IPS DF 4.7 (cell line): ENCODE measurements around the gene RARRES2.

ENCODE experiments used
- DNase-seq: peaks from one replicate; pipeline ENCODE4 v3.0.0-alpha.2; 2013; ENCODE audit warnings: low spot score; ENCODE audit errors: extremely low read depth

Gene RARRES2

DNA sequence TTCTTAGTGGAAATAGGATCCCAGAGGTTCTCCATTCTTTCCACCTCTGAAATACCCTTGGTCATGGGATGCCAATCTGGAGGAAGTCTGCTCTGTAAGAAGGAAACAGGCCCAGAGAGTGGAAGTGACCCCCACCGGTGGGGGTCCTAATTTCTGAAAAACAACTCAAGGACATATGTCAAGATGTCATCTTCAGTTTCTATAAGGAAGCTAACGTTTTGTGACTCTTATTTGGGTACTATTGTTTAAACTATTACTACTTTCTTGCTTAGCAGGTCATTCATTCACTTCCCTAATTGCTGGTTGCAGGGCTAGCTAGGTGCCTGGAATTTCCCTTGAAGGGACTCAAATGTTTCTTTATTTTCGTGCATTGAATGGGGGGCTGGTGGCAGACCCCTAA lies 35.8 kb upstream of the RARRES2 start:
- no peak for DNase-seq

DNA sequence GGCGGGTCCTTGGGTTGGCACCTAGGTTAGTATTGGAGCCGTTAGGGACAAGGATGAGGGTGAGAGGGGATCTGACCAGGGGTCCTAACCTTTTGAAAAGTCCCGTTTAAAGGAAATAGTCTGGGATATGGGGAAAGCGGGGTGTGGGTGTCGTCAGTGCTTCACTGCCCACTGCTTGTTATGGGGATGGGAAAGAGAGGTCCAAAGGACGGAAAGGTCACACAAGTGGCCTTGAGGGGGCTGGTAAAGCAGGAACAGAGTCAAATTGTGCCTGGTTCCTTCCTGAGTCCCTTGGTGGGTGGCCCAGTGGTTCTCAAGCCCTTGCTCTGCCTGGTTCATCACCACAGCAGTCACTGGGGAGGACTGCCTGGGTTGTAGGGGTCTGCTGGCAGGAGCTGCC lies 35.1 kb upstream of the RARRES2 start:
- no peak for DNase-seq

DNA sequence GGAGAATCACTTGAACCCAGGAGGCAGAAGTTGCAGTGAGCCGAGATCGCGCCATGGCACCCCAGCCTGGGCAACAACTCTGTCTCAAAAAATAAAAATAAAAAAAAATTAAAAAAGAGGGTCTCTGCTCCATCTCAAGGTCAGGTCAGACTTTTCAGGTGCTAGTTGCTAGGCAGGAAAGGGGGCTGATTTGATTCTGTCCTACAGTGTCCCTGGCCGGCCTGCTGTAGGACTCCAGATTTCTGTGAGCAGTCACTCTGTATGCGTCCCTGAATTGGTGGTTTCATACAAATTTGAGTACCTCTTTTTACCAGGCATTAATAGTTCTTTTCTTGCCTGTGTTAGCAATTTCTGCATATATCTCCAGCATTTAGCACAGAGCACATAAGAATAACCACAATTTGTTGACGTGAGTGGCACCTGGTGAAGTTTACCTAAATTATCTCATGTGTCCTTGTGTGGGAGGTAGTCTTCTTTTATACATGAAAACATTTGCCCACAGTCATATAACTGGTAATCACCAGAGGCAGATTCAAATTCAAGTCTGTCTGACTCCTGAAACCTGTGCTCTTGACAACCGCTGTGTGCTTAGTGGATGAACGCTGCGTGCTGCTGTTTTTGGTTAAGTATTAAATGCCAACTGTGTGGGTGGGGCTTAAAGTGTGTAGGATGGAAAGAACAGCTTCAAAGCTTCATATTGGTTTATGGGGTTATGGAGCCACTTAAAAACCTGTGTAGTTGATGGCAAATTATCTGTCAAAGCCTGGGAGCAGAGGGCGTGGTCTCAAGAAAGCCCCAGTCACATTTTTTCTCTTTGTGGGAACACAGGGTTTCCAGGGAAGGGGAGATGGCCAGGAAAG lies 34.5 kb upstream of the RARRES2 start:
- DNase-seq = no peak

DNA sequence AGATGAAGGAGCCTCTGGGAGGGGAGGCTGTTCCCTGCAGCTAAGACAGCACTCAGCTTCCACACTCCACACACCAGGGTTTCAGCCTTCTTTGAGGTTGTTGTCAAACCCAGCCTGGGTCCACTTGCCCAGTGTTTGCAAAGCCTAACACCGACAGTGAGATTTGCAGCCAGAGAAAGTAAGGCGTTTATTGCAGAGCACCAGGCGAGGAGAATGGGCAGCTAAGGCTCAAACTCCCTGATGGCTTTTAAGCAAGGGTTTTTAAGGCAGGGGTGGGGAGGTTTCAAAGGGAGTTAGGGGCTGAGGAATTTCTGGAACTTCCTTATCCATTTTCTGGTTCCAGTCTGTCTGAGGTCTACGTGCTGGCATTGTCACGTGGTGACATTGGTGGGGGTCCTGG lies 33.0 kb upstream of the RARRES2 start:
- no peak for DNase-seq

DNA sequence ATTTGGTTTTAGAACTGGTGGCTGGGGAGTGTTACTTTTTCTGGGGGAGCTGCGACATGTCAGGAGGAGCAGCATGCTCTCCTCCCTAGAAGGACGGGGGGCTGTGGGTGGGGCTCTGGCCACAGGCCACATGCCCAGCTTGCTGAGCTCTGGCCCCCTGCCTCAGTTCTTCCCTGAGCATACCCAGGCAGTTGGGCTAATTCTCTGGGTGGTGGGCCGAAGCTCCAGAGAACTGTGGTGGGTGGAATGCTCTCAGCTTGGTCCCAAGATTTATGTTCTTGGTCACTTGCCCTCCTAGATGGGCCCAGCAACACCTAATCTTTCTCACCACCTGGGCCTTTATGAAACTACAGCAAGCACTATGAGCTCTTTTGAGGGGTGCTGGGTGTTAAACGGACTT lies 32.6 kb upstream of the RARRES2 start:
- no peak for DNase-seq

DNA sequence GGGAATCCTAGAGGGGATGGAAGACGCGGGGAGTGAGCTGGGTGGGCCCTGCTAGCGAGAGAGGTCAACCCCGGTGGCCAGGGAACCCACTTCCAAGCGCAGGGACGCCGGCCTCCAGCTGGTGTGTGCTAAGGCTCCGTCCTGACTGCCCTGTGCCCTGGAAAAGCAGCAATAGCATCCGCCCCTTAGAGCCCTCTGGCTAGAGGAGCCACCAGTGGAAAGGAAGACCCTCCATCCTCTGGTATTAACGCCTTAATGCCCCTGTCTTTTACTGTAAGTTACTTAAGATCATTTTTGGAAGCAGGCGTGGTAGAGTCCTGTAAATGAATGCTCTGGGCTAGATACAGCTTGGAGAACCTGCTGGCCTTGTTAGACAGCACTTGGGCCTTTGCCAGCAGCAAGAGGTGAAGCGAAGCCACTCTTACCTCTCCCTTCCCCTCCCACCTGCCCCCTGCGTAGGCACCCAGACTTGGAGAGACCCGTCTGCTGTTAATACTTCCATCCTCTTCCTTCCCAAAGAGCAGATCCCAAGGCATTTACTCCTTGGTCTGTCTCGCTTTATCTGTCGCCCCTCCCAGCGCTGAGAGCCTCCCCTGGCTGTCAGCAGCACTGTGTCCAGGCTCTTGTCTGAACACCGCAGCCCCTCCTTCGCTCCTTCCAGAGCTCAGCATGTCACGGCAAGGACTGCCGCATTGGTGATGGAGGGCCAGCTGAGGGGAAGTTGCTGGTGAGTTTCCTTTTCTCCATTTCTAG lies 31.8 kb upstream of the RARRES2 start:
- DNase-seq = no peak

DNA sequence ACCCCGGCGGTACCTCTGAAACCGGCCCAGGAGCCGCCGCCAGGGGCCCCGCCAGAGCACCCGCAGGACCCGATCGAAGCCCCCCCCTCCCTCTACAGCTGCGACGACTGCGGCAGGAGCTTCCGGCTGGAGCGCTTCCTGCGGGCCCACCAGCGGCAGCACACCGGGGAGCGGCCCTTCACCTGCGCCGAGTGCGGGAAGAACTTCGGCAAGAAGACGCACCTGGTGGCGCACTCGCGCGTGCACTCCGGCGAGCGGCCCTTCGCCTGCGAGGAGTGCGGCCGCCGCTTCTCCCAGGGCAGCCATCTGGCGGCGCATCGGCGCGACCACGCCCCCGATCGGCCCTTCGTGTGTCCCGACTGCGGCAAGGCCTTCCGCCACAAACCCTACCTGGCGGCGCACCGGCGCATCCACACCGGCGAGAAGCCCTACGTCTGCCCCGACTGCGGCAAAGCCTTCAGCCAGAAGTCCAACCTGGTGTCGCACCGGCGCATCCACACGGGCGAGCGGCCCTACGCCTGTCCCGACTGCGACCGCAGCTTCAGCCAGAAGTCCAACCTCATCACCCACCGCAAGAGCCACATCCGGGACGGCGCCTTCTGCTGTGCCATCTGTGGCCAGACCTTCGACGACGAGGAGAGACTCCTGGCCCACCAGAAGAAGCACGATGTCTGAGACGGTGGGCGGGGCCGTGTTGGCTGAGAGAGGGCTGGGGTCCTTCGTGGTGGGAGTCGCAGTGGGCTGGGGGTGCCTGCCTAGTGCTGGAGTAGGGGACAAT lies 31.0 kb upstream of the RARRES2 start:
- DNase-seq = no peak

DNA sequence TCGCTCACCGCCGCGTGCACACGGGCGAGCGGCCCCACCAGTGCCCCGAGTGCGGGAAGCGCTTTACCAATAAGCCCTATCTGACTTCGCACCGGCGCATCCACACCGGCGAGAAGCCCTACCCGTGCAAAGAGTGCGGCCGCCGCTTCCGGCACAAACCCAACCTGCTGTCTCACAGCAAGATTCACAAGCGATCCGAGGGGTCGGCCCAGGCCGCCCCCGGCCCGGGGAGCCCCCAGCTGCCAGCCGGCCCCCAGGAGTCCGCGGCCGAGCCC lies 30.5 kb upstream of the RARRES2 start:
- DNase-seq = no peak

DNA sequence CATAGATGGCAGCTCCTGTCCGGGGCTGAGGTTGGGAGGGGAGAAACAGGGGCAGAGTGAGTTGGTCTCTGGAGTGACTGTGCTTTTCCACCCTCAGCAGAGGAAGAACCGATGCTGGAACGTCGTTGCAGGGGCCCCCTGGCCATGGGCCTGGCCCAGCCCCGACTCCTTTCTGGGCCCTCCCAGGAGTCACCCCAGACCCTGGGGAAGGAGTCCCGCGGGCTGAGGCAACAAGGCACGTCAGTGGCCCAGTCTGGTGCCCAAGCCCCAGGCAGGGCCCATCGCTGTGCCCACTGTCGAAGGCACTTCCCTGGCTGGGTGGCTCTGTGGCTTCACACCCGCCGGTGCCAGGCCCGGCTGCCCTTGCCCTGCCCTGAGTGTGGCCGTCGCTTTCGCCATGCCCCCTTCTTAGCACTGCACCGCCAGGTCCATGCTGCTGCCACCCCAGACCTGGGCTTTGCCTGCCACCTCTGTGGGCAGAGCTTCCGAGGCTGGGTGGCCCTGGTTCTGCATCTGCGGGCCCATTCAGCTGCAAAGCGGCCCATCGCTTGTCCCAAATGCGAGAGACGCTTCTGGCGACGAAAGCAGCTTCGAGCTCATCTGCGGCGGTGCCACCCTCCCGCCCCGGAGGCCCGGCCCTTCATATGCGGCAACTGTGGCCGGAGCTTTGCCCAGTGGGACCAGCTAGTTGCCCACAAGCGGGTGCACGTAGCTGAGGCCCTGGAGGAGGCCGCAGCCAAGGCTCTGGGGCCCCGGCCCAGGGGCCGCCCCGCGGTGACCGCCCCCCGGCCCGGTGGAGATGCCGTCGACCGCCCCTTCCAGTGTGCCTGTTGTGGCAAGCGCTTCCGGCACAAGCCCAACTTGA lies 29.9 kb upstream of the RARRES2 start:
- no peak for DNase-seq

DNA sequence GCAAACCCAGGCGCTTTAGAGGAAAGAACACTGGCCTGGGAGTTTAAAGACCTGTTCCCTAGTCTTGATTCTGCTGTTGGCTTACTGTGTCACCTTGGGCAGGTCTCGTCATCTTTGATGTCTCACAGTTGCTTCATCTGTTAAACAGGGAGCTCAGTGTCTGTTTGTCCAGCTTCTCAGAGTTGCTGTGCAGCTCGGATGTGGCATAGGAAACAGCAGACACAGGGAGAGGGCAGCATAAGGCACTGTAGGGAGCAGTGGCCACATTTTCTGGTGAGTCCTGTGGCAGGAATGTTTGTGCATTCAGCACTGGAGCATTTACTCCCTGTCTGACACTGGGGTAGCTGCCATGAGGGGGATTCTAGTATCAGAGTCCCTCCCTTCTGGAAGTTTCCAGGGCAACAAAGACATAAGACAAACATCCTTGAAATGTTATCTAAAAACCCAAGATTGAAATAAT lies 29.2 kb upstream of the RARRES2 start:
- no peak for DNase-seq

DNA sequence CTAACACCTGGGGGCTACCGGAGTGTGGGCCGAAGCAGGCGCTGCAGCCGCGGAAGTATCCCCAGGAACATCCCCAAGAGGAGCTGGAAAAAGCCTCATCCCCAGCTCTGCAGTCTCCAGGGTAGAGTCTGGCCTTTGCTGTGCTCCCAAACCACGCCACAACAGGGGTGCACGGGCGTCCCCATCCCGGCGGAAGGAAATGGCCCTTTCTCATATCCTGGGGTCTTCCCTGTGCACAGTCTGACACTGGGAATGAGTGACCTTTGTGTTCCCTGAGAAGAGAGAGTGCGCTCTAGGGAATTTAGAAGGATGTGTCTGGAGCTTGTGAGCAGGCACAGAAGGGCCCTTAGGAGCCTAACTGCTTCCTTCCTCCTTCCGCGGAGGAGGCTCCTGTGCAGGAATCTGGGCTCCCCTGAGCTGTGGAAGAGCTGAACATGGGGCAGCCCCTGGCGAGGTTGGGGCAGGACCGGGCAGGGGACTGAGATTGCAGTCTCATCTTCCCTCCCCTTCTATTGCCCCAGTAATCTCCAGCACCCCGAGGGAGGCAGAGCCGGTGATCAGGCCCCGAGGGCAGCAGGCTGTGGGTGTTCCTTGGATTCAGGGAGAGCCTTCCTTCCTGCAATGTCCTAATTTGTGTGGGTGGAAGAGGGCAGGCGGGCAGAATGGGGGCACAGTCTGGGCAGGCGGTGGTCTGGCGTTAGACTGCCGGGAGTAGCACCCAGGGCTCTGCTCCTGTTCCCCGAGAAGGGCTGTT lies 28.5 kb upstream of the RARRES2 start:
- DNase-seq = no peak

DNA sequence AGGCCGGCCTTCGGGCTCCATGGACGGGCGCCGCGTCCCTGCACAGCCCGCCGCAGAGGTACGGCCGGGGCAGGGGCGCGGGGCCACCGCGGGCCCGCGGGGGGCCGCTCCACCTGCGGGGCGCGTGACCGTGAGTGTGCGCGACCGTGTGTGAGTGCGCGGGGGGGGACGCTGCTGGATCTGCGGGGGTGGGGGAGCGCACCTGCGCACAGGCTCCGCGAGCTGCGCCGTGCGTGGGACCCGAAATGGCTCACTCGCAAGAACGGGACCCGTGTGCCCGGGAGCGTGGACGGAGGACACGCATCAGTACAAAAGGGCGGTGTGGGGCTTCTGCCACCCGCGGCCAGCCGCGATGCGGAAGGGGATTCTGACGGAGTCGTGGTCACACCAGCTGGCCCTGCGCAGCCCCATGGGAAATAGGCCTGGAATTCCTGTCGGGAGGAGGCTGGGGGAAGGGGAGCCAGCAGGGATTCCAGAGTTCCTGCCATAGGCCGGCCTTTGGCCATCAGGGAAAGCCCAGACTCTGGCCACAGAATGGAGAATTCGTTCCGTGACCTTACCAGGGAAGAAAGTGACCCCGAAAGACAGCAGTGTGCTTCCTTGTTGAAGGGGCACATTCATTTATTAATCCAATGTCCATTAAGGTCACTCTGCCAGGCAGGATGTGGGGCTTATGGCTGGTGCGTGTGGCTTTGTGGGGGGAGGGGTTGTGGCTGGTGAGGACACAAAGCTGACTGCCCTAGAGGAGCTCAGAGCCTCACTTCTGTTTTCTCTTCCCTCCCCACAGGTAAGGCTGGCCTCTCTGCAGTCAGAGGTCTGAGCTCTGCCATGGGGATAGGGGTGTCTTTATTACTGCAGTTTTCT lies 27.7 kb upstream of the RARRES2 start:
- no peak for DNase-seq

DNA sequence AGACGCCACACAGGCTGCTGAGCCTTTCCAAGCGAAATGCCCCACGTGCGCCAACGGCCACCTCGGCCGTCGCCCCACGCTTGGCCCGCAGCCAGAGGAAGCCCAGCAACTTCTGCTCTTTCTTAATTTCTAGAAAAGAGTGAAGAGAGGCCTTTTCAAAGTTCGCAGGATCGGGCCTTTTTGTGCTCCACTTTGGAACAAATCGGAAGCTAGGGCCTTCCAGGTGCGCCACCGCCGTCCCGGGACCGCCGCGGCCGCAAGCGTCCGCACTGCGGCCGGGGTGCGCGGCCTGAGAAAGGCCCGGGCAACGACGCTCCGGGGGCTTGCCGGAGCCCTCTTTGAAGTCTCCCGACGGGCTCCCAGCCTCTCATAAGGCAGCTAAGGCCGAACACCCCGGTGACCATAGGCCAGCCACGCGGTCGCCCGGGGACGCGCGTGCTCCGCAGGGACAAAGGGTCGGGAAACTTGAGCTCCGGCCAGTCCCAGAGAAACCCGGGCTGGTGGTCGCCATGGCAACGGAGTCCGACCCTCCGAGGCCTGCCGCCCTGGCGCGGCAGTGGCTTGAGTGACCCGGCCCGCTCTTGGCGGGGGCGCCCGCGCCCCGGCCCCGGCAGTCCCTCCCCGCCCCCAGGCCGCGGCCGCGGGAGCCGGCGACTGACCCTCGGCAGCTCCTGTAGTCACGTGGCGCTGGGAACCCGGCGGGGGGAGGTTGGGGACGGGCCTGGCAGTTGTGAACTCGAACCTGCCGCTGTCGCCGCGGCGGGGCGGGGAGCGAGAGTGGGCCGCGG lies 26.9 kb upstream of the RARRES2 start, which contains the start of gene REPIN1:
REPIN1 (plus strand) TSS at position 727 of the 788 bp plus-strand sequence. CDS start 890 bp downstream, outside the sequence.
- DNase-seq = no peak

DNA sequence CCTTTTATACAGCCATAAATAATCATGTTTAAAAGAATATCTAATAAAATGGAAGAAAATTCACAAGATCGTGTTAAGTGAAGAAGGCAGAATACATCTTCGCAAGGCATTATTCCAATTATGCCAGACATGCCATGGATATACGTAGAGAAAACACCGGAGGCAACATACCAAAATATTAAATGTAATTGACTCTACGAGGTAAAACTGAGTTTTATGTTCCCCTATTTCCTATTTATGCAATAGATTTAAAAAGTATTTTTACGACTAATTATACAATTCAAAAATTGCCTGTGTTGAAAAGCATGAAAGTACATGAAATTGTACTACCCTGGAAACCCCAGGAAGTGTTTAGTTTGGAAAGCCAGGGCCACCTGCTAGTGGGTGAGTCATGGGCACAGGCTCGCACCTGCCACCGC lies 26.3 kb upstream of the RARRES2 start:
- no peak for DNase-seq

DNA sequence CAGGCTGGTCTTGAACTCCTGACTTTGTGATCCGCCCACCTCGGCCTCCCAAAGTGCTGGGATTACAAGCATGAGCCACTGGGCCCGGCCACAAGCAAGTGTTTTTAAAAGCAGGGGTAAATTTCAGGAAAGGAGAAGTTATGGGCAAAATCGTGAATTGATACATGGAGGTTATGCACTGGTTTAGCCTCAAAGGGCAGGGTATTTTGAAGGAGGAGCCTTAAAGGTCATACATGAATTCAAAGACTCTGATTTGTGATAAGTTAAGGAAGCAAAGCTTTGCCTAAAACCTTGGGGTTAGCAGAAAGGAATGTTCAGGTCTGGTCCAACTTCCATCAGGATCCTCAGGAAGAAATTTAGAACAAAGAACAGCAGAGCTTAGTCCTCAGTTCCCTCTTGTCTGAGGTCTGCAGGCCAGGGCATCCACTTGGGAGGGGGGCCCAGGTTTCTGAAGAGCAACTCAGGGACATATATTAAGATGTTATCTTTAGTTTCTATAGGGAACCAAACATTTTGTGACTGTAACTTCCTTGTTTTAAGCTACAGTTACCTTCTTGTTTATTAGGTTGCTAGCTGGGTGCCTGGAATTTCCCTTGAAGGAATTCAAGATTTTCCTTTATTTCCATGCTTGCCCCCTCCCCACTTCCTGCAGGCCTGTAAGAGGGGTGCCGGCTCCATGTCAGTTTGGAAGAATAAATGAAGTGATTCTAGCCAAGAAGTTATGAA lies 24.4 kb upstream of the RARRES2 start:
- no peak for DNase-seq

DNA sequence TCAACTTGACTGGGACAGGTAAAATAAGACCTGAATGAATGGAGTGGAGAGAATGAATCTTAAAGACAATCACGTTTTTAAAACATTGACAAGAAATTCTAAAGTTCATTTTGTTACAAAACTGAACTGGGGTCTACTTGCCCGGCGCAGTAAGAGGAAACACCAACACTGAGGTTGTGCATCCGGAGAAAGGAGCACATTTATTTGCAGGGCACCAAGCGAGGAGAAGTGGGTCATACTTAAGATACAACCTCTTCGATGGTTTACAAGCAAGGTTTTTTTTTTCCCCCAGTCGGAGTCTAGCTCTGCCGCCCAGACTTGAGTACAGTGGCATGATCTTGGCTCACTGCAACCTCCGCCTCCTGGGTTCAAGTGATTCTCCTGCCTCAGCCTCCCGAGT lies 23.8 kb upstream of the RARRES2 start:
- no peak for DNase-seq

DNA sequence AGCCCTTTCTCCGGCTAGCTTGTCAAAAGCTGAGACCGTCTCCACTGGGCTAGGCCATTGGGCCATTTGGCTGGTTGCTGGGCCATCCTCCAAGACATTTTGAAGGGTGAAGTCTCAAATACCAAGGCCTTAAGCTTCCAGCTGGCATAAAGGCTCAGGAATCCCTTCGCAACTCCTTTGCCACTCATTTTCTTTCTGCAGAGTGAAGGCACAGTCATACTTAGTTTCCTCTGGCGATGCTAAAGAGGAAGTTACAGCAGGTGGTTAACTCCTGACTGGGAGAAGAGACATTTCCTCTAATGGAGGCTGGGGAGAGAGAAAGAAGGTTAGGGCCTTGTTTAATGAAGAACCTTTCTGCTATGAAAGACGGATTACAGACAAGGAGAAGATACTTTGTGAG lies 22.4 kb upstream of the RARRES2 start:
- DNase-seq = no peak

DNA sequence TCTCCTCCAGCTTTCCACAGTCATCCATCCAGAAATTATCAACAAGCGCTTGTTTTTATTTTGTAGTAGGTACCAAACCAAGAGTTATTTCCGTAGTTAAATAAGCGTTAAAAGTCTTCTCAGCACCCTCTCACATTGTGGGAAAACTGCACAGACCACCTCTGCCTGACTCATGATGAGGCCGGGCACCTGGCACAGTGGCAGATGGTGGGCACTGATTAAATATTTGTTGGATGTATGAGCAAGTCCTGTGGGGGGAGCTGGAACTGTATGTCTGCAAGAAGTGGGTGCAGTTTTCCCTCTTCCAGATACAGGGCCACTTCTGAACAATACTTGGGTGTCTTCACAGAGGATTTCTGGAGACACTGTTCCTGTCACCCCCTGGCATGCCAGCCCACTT lies 21.9 kb upstream of the RARRES2 start:
- DNase-seq = no peak
